ENCODE results near the gene CCIN. TPM values are rescaled to one million over a fixed set of nuclear protein-coding genes. Genes with fewer than 3 reads are reported as not detected.

CCIN gene
- polyA plus RNA-seq, 1 of the 3 experiments (the other 2 are of a cell fraction): 0.54 TPM

- Histone ChIP-seq H3K79me2 (ENCODE audit: insufficient read depth) (peaks cover 86% of the 10 kb centered on the region), H3K27ac (ENCODE audit: low read depth in 2 of 2, low read length in 1 of 2) (no peak overlapping the region; a peak in 1 of 4 replicates), H3K4me2 (no peak overlapping the region), H2AFZ (ENCODE audit: low read depth) (no peak overlapping the region), H3K9ac (no peak overlapping the region), H3K4me3 (ENCODE audit: low read depth in 2 of 2, low read length in 1 of 2) (no peak overlapping the region), H3K36me3 (replicated peaks in 1 of 2; ENCODE audit: control insufficient read depth in 1 of 2, insufficient read depth in 2 of 2, low read length in 1 of 2) (peaks cover 63 to 82% of the 10 kb centered on the region in 2 experiments), H4K20me1 (ENCODE audit: insufficient read depth) (peaks cover 79% of the 10 kb centered on the region), H3K27me3 (ENCODE audit: insufficient read depth) (no peaks in the 10 kb centered on the region), H3F3A (replicated peaks; ENCODE audit: insufficient read depth) (peaks cover 31% of the 10 kb centered on the region), H3K9me2 (no peaks in the 10 kb centered on the region), H3K4me1 (ENCODE audit: control insufficient read depth in 1 of 2, insufficient read depth in 2 of 2, low read depth in 1 of 2, low read length in 1 of 2) (peaks cover 23 to 44% of the 10 kb centered on the region in 2 experiments), H3K9me3 (no peaks in the 10 kb centered on the region)
- no peak for DNase-seq
- ChIA-PET POLR2A (no interaction called here), CTCF (no interaction called here)
- 84% methylated on average over 3 of the region's 7 CpGs for WGBS (ENCODE audit: low lambda C conversion rate)
- TF ChIP-seq EP300 (IDR thresholded peaks at IDR 0.05; ENCODE audit: borderline replicate concordance in 1 of 2, low read depth in 1 of 2, low read length in 1 of 2): no peak
- TF ChIP-seq MEF2A (IDR thresholded peaks at IDR 0.05; ENCODE audit: borderline replicate concordance, low read depth): no peak
- TF ChIP-seq NFIC (IDR thresholded peaks at IDR 0.05; ENCODE audit: borderline replicate concordance): no peak
- TF ChIP-seq JUND (IDR thresholded peaks at IDR 0.05): no peak
- no peak for TF ChIP-seq REST (IDR thresholded peaks at IDR 0.05; ENCODE audit: low read depth, low read length)
These were observed 42.3 kb downstream of the CCIN start for GRCh38 chr9:36211510-36211909.

GRCh38 chr9:36213387-36213786 lies 44.2 kb downstream of the CCIN start:
- peaks cover 5 to 28% of the 10 kb centered on the region in 2 experiments; a peak in 2 of 4 replicates for H3K4me1 ChIP-seq (ENCODE audit: control insufficient read depth in 1 of 2, insufficient read depth in 2 of 2, low read depth in 1 of 2, low read length in 1 of 2)
- POLR2A ChIA-PET: no interaction called here
- H3K27ac ChIP-seq (ENCODE audit: low read depth in 2 of 2, low read length in 1 of 2): no peak overlapping the region; a peak in 1 of 4 replicates
- CTCF ChIA-PET: interaction anchor here (1.3 to 1.7 kb wide), 2 partner anchors 8 to 115 kb away, joined by 4 read pairs; no protein-coding TSS in a partner anchor
- H2AFZ ChIP-seq (ENCODE audit: low read depth): no peak overlapping the region
- no peaks in the 10 kb centered on the region for H3K9me3 ChIP-seq
- no peak overlapping the region for H3K4me2 ChIP-seq
- peaks cover 62 to 83% of the 10 kb centered on the region in 2 experiments for H3K36me3 ChIP-seq (replicated peaks in 1 of 2; ENCODE audit: control insufficient read depth in 1 of 2, insufficient read depth in 2 of 2, low read length in 1 of 2)
- H3K9ac ChIP-seq: no peak overlapping the region
- H3K9me2 ChIP-seq: no peaks in the 10 kb centered on the region
- WGBS (ENCODE audit: low lambda C conversion rate): 95% methylated on average over 4 of the region's 4 CpGs
- no peaks in the 10 kb centered on the region for H3K27me3 ChIP-seq (ENCODE audit: insufficient read depth)
- peaks cover 68% of the 10 kb centered on the region for H3K79me2 ChIP-seq (ENCODE audit: insufficient read depth)
- peaks cover 38% of the 10 kb centered on the region for H3F3A ChIP-seq (replicated peaks; ENCODE audit: insufficient read depth)
- peaks cover 60% of the 10 kb centered on the region for H4K20me1 ChIP-seq (ENCODE audit: insufficient read depth)
- no peak overlapping the region for H3K4me3 ChIP-seq (ENCODE audit: low read depth in 2 of 2, low read length in 1 of 2)
- DNase-seq: no peak
- TF ChIP-seq FOXJ3 (CRISPR knock-in tag; IDR thresholded peaks at IDR 0.05) (no peak), RXRA (IDR thresholded peaks at IDR 0.05; ENCODE audit: borderline replicate concordance, low read depth) (no peak), SMC3 (IDR thresholded peaks at IDR 0.05; ENCODE audit: low read depth, low read length) (no peak), MEF2A (IDR thresholded peaks at IDR 0.05; ENCODE audit: borderline replicate concordance, low read depth) (no peak)

All from SK-N-SH (cell line).